HUES6 (cell line): Measurements from ENCODE around the gene FBXO39.
"Not testable (repeated sequence)": the region's sequence is repeated elsewhere in the genome, so short reads cannot be mapped to it uniquely, and the experiment has no call there.

Experiments used
- H3K27ac ChIP-seq: 2 replicates; pipeline ENCODE4 v1.7.0; 2013; ENCODE audit warnings: low read depth, mild to moderate bottlenecking, low read length, inconsistent platforms
- H3K27me3 ChIP-seq: 2 replicates; pipeline ENCODE4 v1.6.1; 2013; ENCODE audit warnings: low read length; ENCODE audit not compliant: control insufficient read depth, insufficient read depth
- H3K36me3 ChIP-seq: 2 replicates; pipeline ENCODE4 v1.6.1; 2013; ENCODE audit warnings: low read length; ENCODE audit not compliant: control insufficient read depth, insufficient read depth
- H3K4me1 ChIP-seq: 2 replicates; pipeline ENCODE4 v1.6.1; 2013; ENCODE audit warnings: low read length; ENCODE audit not compliant: control insufficient read depth, insufficient read depth
- H3K4me3 ChIP-seq: 2 replicates; pipeline ENCODE4 v1.5.1; 2013; ENCODE audit warnings: low read depth, low read length
- H3K9ac ChIP-seq: one replicate; pipeline ENCODE4 v1.6.1; 2013; ENCODE audit warnings: mild to moderate bottlenecking, low read length
- H3K9me3 ChIP-seq: 2 replicates; pipeline ENCODE4 v1.6.1; 2013; ENCODE audit warnings: low read depth, low read length; ENCODE audit not compliant: control insufficient read depth, insufficient read depth

FBXO39 gene

DNA sequence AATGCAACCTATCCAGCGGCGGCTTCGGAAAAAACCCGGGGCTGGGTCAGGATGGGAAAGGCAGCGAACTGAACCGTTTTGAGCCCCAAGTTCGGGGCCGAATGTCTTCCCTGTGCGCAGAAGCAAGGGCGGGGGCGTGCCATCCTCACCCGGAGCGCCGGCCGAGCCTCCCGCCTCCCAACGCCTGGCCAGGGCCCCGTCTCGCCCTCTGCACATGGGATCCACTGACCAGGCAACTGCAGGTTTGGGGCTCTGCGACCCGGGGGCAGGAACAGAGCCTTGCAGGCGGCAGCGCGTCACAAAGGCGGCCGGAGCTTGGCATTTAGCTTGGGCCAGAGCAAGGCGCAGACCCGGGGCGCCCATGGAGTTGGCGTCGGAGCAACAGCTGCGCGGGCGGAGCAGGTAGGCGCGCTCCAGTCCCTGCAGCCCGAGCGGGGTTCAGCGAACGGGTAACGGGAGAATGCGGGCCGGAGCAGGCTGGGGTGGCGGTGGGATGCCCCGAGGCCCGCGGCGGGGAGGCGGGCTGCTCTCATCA lies at the start of gene FBXO39:
FBXO39 (plus strand) TSS at position 345 of the 535 bp plus-strand sequence. CDS start 3,654 bp downstream, outside the sequence.
- Histone ChIP-seq H3K9ac (peak within 1 kb of the TSS; percentile 19), H3K27me3 (peaks cover 71% of the 10 kb centered on the region), H3K4me3 (peak within 1 kb of the TSS; percentile 61), H3K9me3 (no peaks in the 10 kb centered on the region), H3K27ac (no peak within 1 kb of the TSS), H3K4me1 (no peaks in the 10 kb centered on the region), H3K36me3 (no peaks in the 10 kb centered on the region)

DNA sequence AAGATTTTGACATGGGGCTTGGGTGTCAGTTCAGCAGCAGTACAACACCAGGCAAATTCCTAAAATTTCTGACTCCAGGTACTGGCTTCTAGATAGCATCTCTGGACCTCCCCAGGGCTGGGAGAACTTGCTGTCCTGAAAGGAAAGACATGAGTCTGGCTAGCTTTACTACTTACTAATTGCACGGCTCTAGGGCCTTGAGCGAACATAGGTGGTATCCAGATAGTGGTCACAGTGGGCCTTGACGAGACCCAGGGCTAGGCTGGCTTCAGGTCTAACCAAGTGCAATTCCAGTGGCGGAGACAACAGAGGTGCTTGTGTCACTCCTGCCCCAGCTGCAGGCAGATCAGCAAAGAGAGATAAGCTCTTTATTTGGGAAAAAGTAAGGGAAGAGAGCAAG lies 46.5 kb upstream of the FBXO39 start:
- no peaks in the 10 kb centered on the region for H3K36me3 ChIP-seq
- no peaks in the 10 kb centered on the region for H3K4me1 ChIP-seq
- H3K9me3 ChIP-seq: no peaks in the 10 kb centered on the region
- H3K9ac ChIP-seq: no peak overlapping the region
- H3K4me3 ChIP-seq: no peak overlapping the region
- no peak overlapping the region for H3K27ac ChIP-seq
- peaks cover 10% of the 10 kb centered on the region; the same call in 1 of the 2 replicates for H3K27me3 ChIP-seq

DNA sequence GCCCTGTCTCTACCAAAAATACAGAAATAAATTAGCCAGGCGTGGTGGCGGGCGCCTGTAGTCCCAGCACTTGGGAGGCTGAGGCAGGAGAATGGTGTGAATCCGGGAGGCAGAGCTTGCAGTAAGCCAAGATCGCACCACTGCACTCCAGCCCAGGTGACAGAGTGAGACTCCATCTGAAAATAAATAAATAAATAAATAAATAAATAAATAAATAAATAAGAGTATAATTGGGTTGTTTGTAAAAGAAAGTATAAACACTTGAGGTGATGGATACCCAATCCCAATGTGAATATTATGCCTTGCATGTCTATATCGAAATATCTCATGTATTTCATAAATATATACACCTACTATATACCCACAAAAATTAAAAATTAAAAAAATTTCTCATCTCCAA lies 29.4 kb upstream of the FBXO39 start:
- H3K36me3 ChIP-seq, H3K27me3 ChIP-seq, H3K27ac ChIP-seq, H3K9ac ChIP-seq, H3K9me3 ChIP-seq, H3K4me1 ChIP-seq, H3K4me3 ChIP-seq: not testable (repeated sequence)

- no peak overlapping the region for H3K4me3 ChIP-seq
- H3K9ac ChIP-seq: no peak overlapping the region
- no peak overlapping the region for H3K27ac ChIP-seq
- H3K4me1 ChIP-seq: peaks cover 13% of the 10 kb centered on the region
- H3K27me3 ChIP-seq: peaks cover 2% of the 10 kb centered on the region; the same call in 1 of the 2 replicates
- H3K36me3 ChIP-seq: no peaks in the 10 kb centered on the region
- no peaks in the 10 kb centered on the region for H3K9me3 ChIP-seq
These were observed 27.4 kb upstream of the FBXO39 start for GRCh38 chr17:6748617-6749016.

DNA sequence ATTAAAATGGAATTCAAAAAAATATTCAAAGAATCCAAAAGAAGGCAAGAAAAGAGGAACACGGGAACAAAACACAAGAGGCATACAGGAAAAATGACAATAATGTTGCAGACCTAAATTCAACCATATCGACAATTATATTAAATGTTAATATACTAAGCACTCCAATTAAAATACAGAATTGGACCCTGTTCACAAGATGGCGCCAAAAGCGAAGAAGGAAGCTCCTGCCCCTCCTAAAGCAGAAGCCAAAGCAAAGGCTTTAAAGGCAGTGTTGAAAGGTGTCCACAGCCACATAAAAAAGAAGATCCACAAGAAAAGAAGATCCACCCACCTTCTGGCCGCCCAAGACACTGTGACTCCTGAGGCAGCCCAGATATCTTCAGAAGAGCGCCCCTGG lies 26.5 kb upstream of the FBXO39 start:
- Histone ChIP-seq H3K27me3 (no peaks in the 10 kb centered on the region), H3K9ac (no peak overlapping the region), H3K4me3 (no peak overlapping the region), H3K4me1 (peaks cover 15% of the 10 kb centered on the region), H3K36me3 (no peaks in the 10 kb centered on the region), H3K9me3 (no peaks in the 10 kb centered on the region), H3K27ac (no peak overlapping the region)

DNA sequence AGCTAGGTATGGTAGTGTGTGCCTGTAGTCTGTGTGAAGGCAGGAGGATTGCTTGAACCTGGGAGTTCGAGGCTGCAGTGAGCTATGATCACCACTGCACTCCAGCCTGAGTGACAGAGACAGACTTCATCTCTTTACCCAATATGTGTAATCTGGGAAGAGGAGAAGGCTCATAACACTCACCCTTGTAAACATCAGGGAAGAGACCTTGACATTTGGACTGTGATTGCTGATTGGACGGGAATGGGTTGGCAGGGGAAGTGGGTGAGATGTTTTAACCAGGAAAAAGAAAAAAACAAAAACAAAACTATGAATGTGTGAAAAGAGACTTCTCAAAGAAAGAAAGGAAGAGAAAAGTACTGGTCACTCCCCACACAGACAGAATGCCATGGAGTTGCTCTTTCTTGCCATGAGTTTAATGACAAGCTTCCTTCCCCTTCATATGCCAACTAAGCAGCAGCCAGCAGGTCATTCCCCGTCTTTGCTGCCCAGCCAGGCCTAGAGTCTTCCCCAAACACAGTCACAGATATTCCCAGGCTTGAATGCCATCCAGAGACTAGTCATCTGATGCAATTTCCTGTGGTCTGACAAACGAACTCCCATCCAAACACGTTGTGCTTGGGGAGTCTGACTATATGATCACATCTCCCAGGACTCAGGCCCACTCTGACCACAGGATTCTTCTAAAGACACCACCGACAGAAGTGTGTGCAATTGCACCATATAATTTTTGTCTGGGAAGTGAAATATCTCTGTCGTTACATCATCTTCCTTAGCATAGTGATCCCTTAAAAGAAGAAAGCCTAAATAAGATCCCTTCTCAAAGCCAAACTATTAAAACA lies 23.7 kb upstream of the FBXO39 start:
- Histone ChIP-seq H3K9ac (no peak overlapping the region), H3K4me3 (no peak overlapping the region), H3K9me3 (no peaks in the 10 kb centered on the region), H3K27ac (no peak overlapping the region), H3K4me1 (peaks cover 19% of the 10 kb centered on the region), H3K27me3 (no peaks in the 10 kb centered on the region; the same call in 1 of the 2 replicates), H3K36me3 (no peaks in the 10 kb centered on the region)

DNA sequence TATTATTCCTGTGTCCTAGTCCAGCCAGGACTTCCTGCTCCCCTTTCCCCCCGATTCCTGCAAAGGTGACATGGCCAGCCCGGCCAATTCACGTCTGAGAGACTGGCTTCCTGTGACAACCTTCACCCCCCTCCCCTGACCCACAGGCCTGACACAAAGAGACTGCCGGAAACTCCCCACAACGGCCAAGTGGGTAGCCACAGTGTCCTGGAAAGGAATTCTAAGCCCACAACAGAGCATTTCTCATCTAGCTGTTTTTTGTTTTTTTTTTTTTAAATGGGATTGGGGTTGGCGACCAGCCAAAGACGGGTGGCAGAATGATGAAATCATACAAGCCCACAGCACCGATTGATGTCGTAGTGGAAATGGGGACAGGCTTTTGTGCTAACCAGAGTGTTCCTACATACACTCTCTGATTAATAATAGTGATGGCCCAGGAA lies 23.0 kb upstream of the FBXO39 start:
- no peaks in the 10 kb centered on the region; the same call in 1 of the 2 replicates for H3K27me3 ChIP-seq
- no peak overlapping the region for H3K9ac ChIP-seq
- H3K4me1 ChIP-seq: peaks cover 19% of the 10 kb centered on the region
- no peak overlapping the region for H3K4me3 ChIP-seq
- no peaks in the 10 kb centered on the region for H3K36me3 ChIP-seq
- H3K27ac ChIP-seq: no peak overlapping the region
- no peaks in the 10 kb centered on the region for H3K9me3 ChIP-seq

GRCh38 chr17:6753546-6753945 lies 22.5 kb upstream of the FBXO39 start:
- Histone ChIP-seq H3K36me3 (no peaks in the 10 kb centered on the region), H3K27ac (no peak overlapping the region), H3K27me3 (no peaks in the 10 kb centered on the region; the same call in 1 of the 2 replicates), H3K9ac (no peak overlapping the region), H3K9me3 (no peaks in the 10 kb centered on the region), H3K4me1 (peaks cover 19% of the 10 kb centered on the region), H3K4me3 (no peak overlapping the region)

GRCh38 chr17:6755281-6755680 lies 20.7 kb upstream of the FBXO39 start:
- no peak overlapping the region for H3K27ac ChIP-seq
- no peaks in the 10 kb centered on the region; the same call in 1 of the 2 replicates for H3K27me3 ChIP-seq
- H3K36me3 ChIP-seq: no peaks in the 10 kb centered on the region
- H3K9me3 ChIP-seq: no peaks in the 10 kb centered on the region
- H3K4me3 ChIP-seq: no peak overlapping the region
- peaks cover 28% of the 10 kb centered on the region for H3K4me1 ChIP-seq
- H3K9ac ChIP-seq: no peak overlapping the region

- H3K27ac ChIP-seq: no peak within 1 kb of the TSS
- H3K9ac ChIP-seq: no peak within 1 kb of the TSS
- H3K36me3 ChIP-seq: no peaks in the 10 kb centered on the region
- H3K4me3 ChIP-seq: no peak within 1 kb of the TSS
- H3K9me3 ChIP-seq: no peaks in the 10 kb centered on the region
- no peaks in the 10 kb centered on the region; the same call in 1 of the 2 replicates for H3K27me3 ChIP-seq
- H3K4me1 ChIP-seq: peaks cover 28% of the 10 kb centered on the region
These were observed 20.3 kb upstream of the FBXO39 start, which contains the start of gene XAF1 for GRCh38 chr17:6755731-6756184. Gene XAF1, plus strand, starts transcription at chr17:6756046. Its CDS starts 33 bp downstream, at chr17:6756079.

GRCh38 chr17:6756425-6757031 lies 19.5 kb upstream of the FBXO39 start:
- Histone ChIP-seq H3K9ac (no peak overlapping the region), H3K4me1 (peaks cover 28% of the 10 kb centered on the region), H3K36me3 (no peaks in the 10 kb centered on the region), H3K27me3 (no peaks in the 10 kb centered on the region; the same call in 1 of the 2 replicates), H3K27ac (no peak overlapping the region), H3K4me3 (no peak overlapping the region), H3K9me3 (no peaks in the 10 kb centered on the region)
